OCI-LY3 (cell line): ENCODE results near the gene ANLN.

Experiments
- H2AFZ ChIP-seq: fragments of 200-600, 300-600 bp; shearing (Covaris generic); 2 replicates; pipeline ENCODE4 v1.6.0; 2014; ENCODE audit warnings: antibody characterized with exemption, low read depth, low read length
- H3K27ac ChIP-seq: fragments of 200-600, 300-600 bp; sonication (generic); 2 replicates; pipeline ENCODE4 v1.5.1; 2014; ENCODE audit warnings: mild to moderate bottlenecking, low read length, moderate library complexity, mixed read lengths
- H3K27me3 ChIP-seq: fragments of 200-600, 300-600 bp; sonication (generic); 2 replicates; pipeline ENCODE4 v1.6.1; 2014; ENCODE audit warnings: low read depth, low read length, mixed read lengths
- H3K36me3 ChIP-seq: fragments of 200-600, 300-600 bp; sonication (generic); replicated peaks from 2 replicates; pipeline ENCODE3; 2014; ENCODE audit warnings: low read depth, low read length, mixed read lengths
- H3K4me1 ChIP-seq: fragments of 300-600, 200-600 bp; sonication (generic); 2 replicates; pipeline ENCODE4 v1.6.1; 2014; ENCODE audit warnings: low read length, mixed read lengths
- H3K4me2 ChIP-seq: fragments of 200-600, 300-600 bp; sonication (generic); 2 replicates; pipeline ENCODE4 v1.6.1; 2014; ENCODE audit warnings: low read length, mixed read lengths
- H3K4me3 ChIP-seq: fragments of 300-600, 200-600 bp; sonication (generic); 2 replicates; pipeline ENCODE4 v1.5.1; 2014; ENCODE audit warnings: antibody characterized with exemption, mild to moderate bottlenecking, low read length, moderate library complexity
- H3K79me2 ChIP-seq: fragments of 300-600, 200-600 bp; shearing (Covaris generic); 2 replicates; pipeline ENCODE4 v1.6.1; 2014; ENCODE audit warnings: mild to moderate bottlenecking, low read length, mixed read lengths
- H3K9ac ChIP-seq: fragments of 300-600, 200-600 bp; shearing (Covaris generic); 2 replicates; pipeline ENCODE4 v1.6.0; 2014; ENCODE audit warnings: mild to moderate bottlenecking, low read length, moderate library complexity
- H3K9me3 ChIP-seq: fragments of 200-600, 300-600 bp; shearing (Covaris generic); 2 replicates; pipeline ENCODE4 v1.6.1; 2014; ENCODE audit warnings: low read length, mixed read lengths; ENCODE audit not compliant: insufficient read depth
- H4K20me1 ChIP-seq: fragments of 200-600, 300-600 bp; sonication (generic); 2 replicates; pipeline ENCODE4 v1.6.1; 2016; ENCODE audit warnings: low read length, mixed read lengths; ENCODE audit not compliant: insufficient read depth
- EZH2phosphoT487 ChIP-seq: fragments of 200-600 bp; shearing (Covaris generic); IDR thresholded peaks from 2 replicates; pipeline ENCODE4 v1.6.1; 2018; ENCODE audit warnings: antibody characterized with exemption, mixed run types, low read depth
- TF ChIP-seq, protein P1 (sequence below): fragments of 200-600, 300-600 bp; sonication (generic); IDR thresholded peaks from 2 replicates; pipeline ENCODE4 v1.5.1; 2014; ENCODE audit warnings: antibody characterized with exemption, low read length, low read depth

The ANLN gene

DNA sequence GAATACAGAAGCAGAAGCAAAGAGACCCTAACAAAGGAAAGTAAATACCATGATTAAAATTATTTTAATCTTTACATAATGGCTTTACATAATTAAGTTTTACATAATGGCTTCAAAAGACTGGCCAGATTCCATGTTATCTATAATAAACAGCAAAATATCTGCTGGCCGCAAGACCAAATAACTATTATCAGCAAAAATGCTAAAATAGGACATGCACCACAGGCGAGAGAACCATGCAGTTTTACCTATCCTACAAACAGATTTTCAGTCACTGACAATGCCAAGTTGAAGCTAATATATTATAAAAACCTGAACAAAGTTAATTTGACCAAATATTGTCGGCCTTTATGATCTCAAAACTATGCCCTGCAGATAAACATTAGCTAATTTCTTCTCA lies 34.2 kb upstream of the ANLN start:
- Histone ChIP-seq H3K9ac (no peak overlapping the region), H2AFZ (no peak overlapping the region), H3K79me2 (no peaks in the 10 kb centered on the region), H3K9me3 (no peaks in the 10 kb centered on the region), H3K27ac (no peak overlapping the region), H3K36me3 (no peaks in the 10 kb centered on the region), H3K27me3 (no peaks in the 10 kb centered on the region), H3K4me3 (no peak overlapping the region), H4K20me1 (no peaks in the 10 kb centered on the region), H3K4me2 (no peak overlapping the region), H3K4me1 (no peaks in the 10 kb centered on the region)
- no peak for TF ChIP-seq EZH2phosphoT487
- TF ChIP-seq, protein P1, sequence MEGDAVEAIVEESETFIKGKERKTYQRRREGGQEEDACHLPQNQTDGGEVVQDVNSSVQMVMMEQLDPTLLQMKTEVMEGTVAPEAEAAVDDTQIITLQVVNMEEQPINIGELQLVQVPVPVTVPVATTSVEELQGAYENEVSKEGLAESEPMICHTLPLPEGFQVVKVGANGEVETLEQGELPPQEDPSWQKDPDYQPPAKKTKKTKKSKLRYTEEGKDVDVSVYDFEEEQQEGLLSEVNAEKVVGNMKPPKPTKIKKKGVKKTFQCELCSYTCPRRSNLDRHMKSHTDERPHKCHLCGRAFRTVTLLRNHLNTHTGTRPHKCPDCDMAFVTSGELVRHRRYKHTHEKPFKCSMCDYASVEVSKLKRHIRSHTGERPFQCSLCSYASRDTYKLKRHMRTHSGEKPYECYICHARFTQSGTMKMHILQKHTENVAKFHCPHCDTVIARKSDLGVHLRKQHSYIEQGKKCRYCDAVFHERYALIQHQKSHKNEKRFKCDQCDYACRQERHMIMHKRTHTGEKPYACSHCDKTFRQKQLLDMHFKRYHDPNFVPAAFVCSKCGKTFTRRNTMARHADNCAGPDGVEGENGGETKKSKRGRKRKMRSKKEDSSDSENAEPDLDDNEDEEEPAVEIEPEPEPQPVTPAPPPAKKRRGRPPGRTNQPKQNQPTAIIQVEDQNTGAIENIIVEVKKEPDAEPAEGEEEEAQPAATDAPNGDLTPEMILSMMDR = no peak

DNA sequence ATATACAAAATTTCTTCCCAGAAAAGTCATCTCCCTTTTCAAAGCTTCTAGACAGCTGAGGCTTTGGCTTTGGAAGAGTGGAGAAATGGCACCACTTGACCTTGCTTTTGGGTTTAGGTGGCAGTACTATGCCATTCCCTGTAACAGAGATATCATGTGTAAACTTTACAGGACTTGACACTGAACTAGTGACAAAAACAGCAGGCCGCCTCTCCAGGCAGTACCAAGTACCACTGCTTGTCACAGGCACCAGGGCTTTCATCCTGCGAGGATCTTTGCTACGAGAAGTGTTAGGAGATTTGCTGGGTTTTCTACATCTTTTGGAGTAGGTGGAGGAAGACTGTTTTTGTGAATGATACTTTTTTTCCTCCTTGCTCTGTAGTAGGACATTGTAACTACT lies 32.6 kb upstream of the ANLN start:
- Histone ChIP-seq H3K27ac (no peak overlapping the region), H3K4me2 (no peak overlapping the region), H3K4me3 (no peak overlapping the region), H3K9ac (no peak overlapping the region), H3K27me3 (no peaks in the 10 kb centered on the region), H3K4me1 (no peaks in the 10 kb centered on the region), H3K36me3 (no peaks in the 10 kb centered on the region), H3K79me2 (no peaks in the 10 kb centered on the region), H2AFZ (no peak overlapping the region), H4K20me1 (no peaks in the 10 kb centered on the region), H3K9me3 (no peaks in the 10 kb centered on the region)
- TF ChIP-seq, protein P1 = no peak
- no peak for TF ChIP-seq EZH2phosphoT487

DNA sequence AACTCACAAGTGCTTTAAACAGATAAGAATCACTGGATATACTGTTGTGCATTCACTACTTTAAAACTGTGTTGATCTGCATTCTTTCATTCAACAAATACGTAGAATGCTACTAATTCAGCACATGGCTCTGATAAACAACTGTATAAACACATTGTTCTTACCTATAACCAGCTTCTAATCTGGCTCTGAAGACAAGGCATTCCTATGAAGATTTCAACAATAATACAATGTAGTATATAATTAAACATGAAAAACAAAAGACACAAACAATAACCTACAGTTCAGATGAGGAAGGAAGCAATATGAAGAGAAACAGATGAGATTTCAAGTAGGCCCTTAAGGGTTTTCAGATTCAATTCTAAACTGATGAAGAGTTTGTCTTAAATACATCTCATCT lies 31.1 kb upstream of the ANLN start:
- no peaks in the 10 kb centered on the region for H3K79me2 ChIP-seq
- no peaks in the 10 kb centered on the region for H3K27me3 ChIP-seq
- no peak overlapping the region for H3K4me2 ChIP-seq
- TF ChIP-seq, protein P1 = no peak
- no peak for TF ChIP-seq EZH2phosphoT487
- H3K4me3 ChIP-seq = no peak overlapping the region
- no peaks in the 10 kb centered on the region for H3K4me1 ChIP-seq
- H3K9me3 ChIP-seq = no peaks in the 10 kb centered on the region
- H3K27ac ChIP-seq = no peak overlapping the region
- no peaks in the 10 kb centered on the region for H3K36me3 ChIP-seq
- no peak overlapping the region for H2AFZ ChIP-seq
- H3K9ac ChIP-seq = no peak overlapping the region
- no peaks in the 10 kb centered on the region for H4K20me1 ChIP-seq

DNA sequence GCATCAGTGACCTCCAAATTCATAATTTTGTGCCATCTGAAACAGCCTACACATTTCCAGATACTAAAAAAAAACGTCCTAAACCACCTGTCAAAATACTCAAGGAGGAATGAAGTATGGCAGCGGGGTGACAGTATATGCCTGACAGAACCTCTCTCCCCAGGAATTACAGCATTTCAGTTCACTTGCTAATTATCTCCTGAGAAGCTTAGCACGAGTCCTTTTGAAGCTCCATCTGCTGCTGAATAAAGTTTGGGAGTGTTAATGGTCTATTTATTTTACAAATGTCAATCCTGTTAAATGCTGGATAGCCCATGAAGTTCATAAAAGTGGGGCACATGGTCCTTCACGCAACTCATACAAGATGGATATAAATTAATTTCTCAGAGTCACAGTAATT lies 29.4 kb upstream of the ANLN start:
- no peak for TF ChIP-seq EZH2phosphoT487
- TF ChIP-seq, protein P1 = no peak
- H3K27ac ChIP-seq = no peak overlapping the region
- H3K9ac ChIP-seq = no peak overlapping the region
- no peak overlapping the region for H3K4me3 ChIP-seq
- no peaks in the 10 kb centered on the region for H3K36me3 ChIP-seq
- H3K27me3 ChIP-seq = no peaks in the 10 kb centered on the region
- H3K4me1 ChIP-seq = no peaks in the 10 kb centered on the region
- no peaks in the 10 kb centered on the region for H3K79me2 ChIP-seq
- H3K9me3 ChIP-seq = no peaks in the 10 kb centered on the region
- no peak overlapping the region for H2AFZ ChIP-seq
- no peak overlapping the region for H3K4me2 ChIP-seq
- no peaks in the 10 kb centered on the region for H4K20me1 ChIP-seq
